ENCODE results near the gene LINC00237. TPM values are rescaled to one million over a fixed set of nuclear protein-coding genes. Genes with fewer than 3 reads are reported as not detected.

Gene LINC00237
- total and polyA plus RNA-seq, 2 of the 8 experiments (the other 6 are each of a cell fraction or from before 2014, with no cell fraction given): 0.28 to 1.4 TPM

DNA sequence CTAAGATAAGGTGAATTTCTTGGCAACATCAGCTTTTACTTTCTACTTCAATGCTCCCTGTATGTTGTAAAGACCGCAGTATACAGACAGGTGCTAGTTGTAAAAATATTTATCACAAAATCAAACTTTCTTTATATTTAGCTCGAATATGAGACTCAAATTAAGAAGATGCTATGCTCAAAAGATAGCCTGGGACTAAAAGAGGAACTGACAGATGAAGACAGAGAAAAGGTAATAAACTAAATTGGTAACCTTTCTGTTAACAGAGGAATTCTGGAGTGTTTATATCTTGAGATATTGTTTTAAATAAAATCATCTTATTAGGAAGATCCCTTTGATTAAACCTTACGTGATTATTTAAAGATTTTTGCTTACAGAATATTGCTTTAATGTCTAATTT, 39.3 kb upstream of the LINC00237 start:
- no peak for DNase-seq (ENCODE audit: low read depth in 1 of 2, low spot score in 2 of 2)
- Histone ChIP-seq H2AFZ (ENCODE audit: low read length) (no peak overlapping the region), H3K23me2 (ENCODE audit: low read depth, low read length) (peaks cover 3% of the 10 kb centered on the region), H3K27ac (ENCODE audit: low read depth, low read length) (no peak overlapping the region), H4K20me1 (replicated peaks in 1 of 2; ENCODE audit: control insufficient read depth in 1 of 2, insufficient read depth in 2 of 2, low read length in 2 of 2) (no peaks in the 10 kb centered on the region), H3K14ac (ENCODE audit: insufficient read length) (no peak overlapping the region), H3K56ac (replicated peaks; ENCODE audit: insufficient read length, low read depth, low read length) (no peak overlapping the region), H3K36me3 (ENCODE audit: control insufficient read depth in 2 of 4, insufficient read depth in 4 of 4, low read length in 3 of 4) (no peaks in the 10 kb centered on the region; a peak in 3 of 8 replicates), H3K4me2 (ENCODE audit: insufficient read depth in 1 of 2, low read depth in 2 of 2, low read length in 2 of 2) (no peak overlapping the region), H3K4ac (replicated peaks; ENCODE audit: insufficient read length, low read depth, low read length) (no peak overlapping the region), H3K79me1 (ENCODE audit: low read depth, low read length) (no peaks in the 10 kb centered on the region), H2BK5ac (ENCODE audit: low read depth, low read length) (no peak overlapping the region), H3K4me1 (replicated peaks in 1 of 4; ENCODE audit: control insufficient read depth in 3 of 4, insufficient read depth in 4 of 4, low read length in 3 of 4) (no peaks in the 10 kb centered on the region), H2BK20ac (ENCODE audit: low read length) (no peak overlapping the region), H3K9ac (replicated peaks in 1 of 4; ENCODE audit: extremely low read depth in 1 of 4, low read depth in 3 of 4, low read length in 3 of 4) (no peak overlapping the region), H2BK12ac (ENCODE audit: low read depth, low read length) (no peak overlapping the region), H3K27me3 (replicated peaks in 1 of 4; ENCODE audit: control insufficient read depth in 3 of 4, extremely low read depth in 1 of 4, insufficient read depth in 3 of 4, low read length in 3 of 4) (no peaks in the 10 kb centered on the region), H4K91ac (replicated peaks; ENCODE audit: insufficient read length, low read length) (no peak overlapping the region), H2BK15ac (ENCODE audit: low read length) (no peak overlapping the region), H3K4me3 (ENCODE audit: extremely low read depth in 1 of 4, insufficient read depth in 2 of 4, low read depth in 3 of 4, low read length in 4 of 4) (no peak overlapping the region), H3K23ac (ENCODE audit: insufficient read length) (no peak overlapping the region), H3K79me2 (ENCODE audit: control insufficient read depth in 1 of 2, insufficient read depth in 2 of 2, low read length in 2 of 2) (no peaks in the 10 kb centered on the region), H4K8ac (ENCODE audit: extremely low read depth, insufficient read depth, low read length) (no peak overlapping the region), H2BK120ac (replicated peaks; ENCODE audit: low read depth, low read length) (no peak overlapping the region), H2AK5ac (ENCODE audit: low read depth, low read length) (no peak overlapping the region), H3K9me3 (ENCODE audit: insufficient read depth in 2 of 2, low read depth in 1 of 2, low read length in 1 of 2) (no peaks in the 10 kb centered on the region), H4K5ac (ENCODE audit: insufficient read length, low read depth, low read length) (no peak overlapping the region), H3K18ac (ENCODE audit: extremely low read depth, low read length) (no peak overlapping the region)
- ChIA-PET POLR2A (ENCODE audit: partially characterized antibody) (interaction anchor here (1.1 kb wide), 1 partner anchor 11 kb away, joined by 3 read pairs; no protein-coding TSS in a partner anchor), CTCF (ENCODE audit: partially characterized antibody) (no interaction called here)
- FAIRE-seq: no peak
- WGBS, 2 experiments (ENCODE audit: extremely low coverage in 1 of 2, insufficient coverage in 1 of 2, insufficient read length in 1 of 2, insufficient replicate concordance in 2 of 2, low coverage in 1 of 2, low lambda C conversion rate in 2 of 2, missing lambda C conversion rate in 1 of 2): 87% methylated on average over 3 of the region's 3 CpGs; no CpG with 5 or more reads in 1 of the 2 experiments
- TF ChIP-seq NANOG (IDR thresholded peaks at IDR 0.05; ENCODE audit: insufficient read depth, low read depth, low read length, poor library complexity, severe bottlenecking) (no peak), KDM4A (IDR thresholded peaks at IDR 0.05; ENCODE audit: low read depth, low read length, severe bottlenecking) (no peak), CHD2 (IDR thresholded peaks at IDR 0.05; ENCODE audit: low read length) (no peak), MAFK (IDR thresholded peaks at IDR 0.05; ENCODE audit: low read depth, low read length) (no peak)
- TF ChIP-seq, protein P1, sequence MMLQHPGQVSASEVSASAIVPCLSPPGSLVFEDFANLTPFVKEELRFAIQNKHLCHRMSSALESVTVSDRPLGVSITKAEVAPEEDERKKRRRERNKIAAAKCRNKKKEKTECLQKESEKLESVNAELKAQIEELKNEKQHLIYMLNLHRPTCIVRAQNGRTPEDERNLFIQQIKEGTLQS (IDR thresholded peaks at IDR 0.05; ENCODE audit: insufficient read depth, low read depth, low read length): no peak
